H1 (cell line): ENCODE measurements around the gene LLPH. TPM values are rescaled to one million over a fixed set of nuclear protein-coding genes. Genes with fewer than 3 reads are reported as not detected.

Experiments used
- HDAC6 ChIP-seq: IDR thresholded peaks from one replicate; pipeline ENCODE4 v1.7.1; 2012; ENCODE audit warnings: low read depth, mild to moderate bottlenecking, inconsistent platforms, low read length, moderate library complexity
- KDM1A ChIP-seq: fragments of 200-600, 300-600 bp; sonication (generic); IDR thresholded peaks from 2 replicates; pipeline ENCODE4 v1.7.1; 2016; ENCODE audit warnings: mild to moderate bottlenecking, low read length, borderline replicate concordance
- polyA plus RNA-seq, 7 experiments: library from polyadenylated mRNA; depleted of rRNA in 3 of 7; stranded (reverse) in 5 of 7; unstranded in 2 of 7; fragments of >200 nt in 5 of 7; fragments of 200-250 nt in 2 of 7; gene quantifications; 1 replicate in 5 of 7; 2 replicates in 1 of 7; 4 replicates in 1 of 7; pipeline versions ENCODE4 v1.2.1 to v1.2.3, GENCODE V29; 2011 to 2013; ENCODE audit warnings: missing spikeins in 2 of 7, mixed read lengths in 2 of 7
- total RNA-seq: library from RNA; stranded (reverse); fragmentation: NEBNext Ultra II Directional; extraction: Animal tissue kit (Norgen Biotek cat#: 25700); gene quantifications from 2 replicates; pipeline ENCODE4 v1.2.1, GENCODE V29; 2021
- TF ChIP-seq, protein P1 (sequence below): fragments of 300-600 bp; sonication (generic); IDR thresholded peaks from 2 replicates; pipeline ENCODE4 v1.7.1; 2012; ENCODE audit warnings: low read length, moderate library complexity, mild to moderate bottlenecking, inconsistent platforms; ENCODE audit not compliant: insufficient replicate concordance

Gene LLPH
- total and polyA plus RNA-seq, 2 of the 8 experiments (the other 6 are each of a cell fraction or from before 2014, with no cell fraction given) = 2.3 to 31.3 TPM

DNA sequence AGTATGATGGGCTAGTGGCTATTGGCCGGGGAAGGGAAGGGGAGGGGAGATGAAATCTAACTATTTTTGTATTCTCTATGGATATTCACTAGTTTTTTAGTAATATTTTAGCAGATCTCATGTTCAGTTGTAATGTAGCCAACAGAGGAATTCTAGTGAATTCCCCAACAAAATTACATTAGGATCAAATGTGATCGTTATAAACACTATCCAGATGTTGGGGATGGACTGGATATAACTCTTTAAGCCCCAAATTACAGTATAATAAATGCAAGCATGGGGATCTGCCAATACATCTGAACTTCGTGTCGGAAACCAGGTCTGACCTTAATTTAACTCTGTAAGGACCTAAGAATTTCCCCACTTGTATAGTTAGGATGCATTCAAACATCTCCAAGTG, 21.5 kb downstream of the LLPH start (continued):
- TF ChIP-seq, protein P1, sequence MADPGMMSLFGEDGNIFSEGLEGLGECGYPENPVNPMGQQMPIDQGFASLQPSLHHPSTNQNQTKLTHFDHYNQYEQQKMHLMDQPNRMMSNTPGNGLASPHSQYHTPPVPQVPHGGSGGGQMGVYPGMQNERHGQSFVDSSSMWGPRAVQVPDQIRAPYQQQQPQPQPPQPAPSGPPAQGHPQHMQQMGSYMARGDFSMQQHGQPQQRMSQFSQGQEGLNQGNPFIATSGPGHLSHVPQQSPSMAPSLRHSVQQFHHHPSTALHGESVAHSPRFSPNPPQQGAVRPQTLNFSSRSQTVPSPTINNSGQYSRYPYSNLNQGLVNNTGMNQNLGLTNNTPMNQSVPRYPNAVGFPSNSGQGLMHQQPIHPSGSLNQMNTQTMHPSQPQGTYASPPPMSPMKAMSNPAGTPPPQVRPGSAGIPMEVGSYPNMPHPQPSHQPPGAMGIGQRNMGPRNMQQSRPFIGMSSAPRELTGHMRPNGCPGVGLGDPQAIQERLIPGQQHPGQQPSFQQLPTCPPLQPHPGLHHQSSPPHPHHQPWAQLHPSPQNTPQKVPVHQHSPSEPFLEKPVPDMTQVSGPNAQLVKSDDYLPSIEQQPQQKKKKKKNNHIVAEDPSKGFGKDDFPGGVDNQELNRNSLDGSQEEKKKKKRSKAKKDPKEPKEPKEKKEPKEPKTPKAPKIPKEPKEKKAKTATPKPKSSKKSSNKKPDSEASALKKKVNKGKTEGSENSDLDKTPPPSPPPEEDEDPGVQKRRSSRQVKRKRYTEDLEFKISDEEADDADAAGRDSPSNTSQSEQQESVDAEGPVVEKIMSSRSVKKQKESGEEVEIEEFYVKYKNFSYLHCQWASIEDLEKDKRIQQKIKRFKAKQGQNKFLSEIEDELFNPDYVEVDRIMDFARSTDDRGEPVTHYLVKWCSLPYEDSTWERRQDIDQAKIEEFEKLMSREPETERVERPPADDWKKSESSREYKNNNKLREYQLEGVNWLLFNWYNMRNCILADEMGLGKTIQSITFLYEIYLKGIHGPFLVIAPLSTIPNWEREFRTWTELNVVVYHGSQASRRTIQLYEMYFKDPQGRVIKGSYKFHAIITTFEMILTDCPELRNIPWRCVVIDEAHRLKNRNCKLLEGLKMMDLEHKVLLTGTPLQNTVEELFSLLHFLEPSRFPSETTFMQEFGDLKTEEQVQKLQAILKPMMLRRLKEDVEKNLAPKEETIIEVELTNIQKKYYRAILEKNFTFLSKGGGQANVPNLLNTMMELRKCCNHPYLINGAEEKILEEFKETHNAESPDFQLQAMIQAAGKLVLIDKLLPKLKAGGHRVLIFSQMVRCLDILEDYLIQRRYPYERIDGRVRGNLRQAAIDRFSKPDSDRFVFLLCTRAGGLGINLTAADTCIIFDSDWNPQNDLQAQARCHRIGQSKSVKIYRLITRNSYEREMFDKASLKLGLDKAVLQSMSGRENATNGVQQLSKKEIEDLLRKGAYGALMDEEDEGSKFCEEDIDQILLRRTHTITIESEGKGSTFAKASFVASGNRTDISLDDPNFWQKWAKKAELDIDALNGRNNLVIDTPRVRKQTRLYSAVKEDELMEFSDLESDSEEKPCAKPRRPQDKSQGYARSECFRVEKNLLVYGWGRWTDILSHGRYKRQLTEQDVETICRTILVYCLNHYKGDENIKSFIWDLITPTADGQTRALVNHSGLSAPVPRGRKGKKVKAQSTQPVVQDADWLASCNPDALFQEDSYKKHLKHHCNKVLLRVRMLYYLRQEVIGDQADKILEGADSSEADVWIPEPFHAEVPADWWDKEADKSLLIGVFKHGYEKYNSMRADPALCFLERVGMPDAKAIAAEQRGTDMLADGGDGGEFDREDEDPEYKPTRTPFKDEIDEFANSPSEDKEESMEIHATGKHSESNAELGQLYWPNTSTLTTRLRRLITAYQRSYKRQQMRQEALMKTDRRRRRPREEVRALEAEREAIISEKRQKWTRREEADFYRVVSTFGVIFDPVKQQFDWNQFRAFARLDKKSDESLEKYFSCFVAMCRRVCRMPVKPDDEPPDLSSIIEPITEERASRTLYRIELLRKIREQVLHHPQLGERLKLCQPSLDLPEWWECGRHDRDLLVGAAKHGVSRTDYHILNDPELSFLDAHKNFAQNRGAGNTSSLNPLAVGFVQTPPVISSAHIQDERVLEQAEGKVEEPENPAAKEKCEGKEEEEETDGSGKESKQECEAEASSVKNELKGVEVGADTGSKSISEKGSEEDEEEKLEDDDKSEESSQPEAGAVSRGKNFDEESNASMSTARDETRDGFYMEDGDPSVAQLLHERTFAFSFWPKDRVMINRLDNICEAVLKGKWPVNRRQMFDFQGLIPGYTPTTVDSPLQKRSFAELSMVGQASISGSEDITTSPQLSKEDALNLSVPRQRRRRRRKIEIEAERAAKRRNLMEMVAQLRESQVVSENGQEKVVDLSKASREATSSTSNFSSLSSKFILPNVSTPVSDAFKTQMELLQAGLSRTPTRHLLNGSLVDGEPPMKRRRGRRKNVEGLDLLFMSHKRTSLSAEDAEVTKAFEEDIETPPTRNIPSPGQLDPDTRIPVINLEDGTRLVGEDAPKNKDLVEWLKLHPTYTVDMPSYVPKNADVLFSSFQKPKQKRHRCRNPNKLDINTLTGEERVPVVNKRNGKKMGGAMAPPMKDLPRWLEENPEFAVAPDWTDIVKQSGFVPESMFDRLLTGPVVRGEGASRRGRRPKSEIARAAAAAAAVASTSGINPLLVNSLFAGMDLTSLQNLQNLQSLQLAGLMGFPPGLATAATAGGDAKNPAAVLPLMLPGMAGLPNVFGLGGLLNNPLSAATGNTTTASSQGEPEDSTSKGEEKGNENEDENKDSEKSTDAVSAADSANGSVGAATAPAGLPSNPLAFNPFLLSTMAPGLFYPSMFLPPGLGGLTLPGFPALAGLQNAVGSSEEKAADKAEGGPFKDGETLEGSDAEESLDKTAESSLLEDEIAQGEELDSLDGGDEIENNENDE = no peak
- TF ChIP-seq HDAC6 = no peak
- TF ChIP-seq KDM1A = no peak
